Type B pancreatic cell (in vitro differentiated cells): Measurements from ENCODE around the gene NR1H2. TPM values are rescaled to one million over a fixed set of nuclear protein-coding genes. Genes with fewer than 3 reads are reported as not detected.
"Not testable (repeated sequence)": the region's sequence is repeated elsewhere in the genome, so short reads cannot be mapped to it uniquely, and the experiment has no call there.

Experiments
- DNase-seq: peaks from one replicate; pipeline ENCODE4 v3.0.0; 2021; ENCODE audit warnings: mixed read lengths; ENCODE audit not compliant: unreplicated experiment; ENCODE audit errors: extremely low spot score
- H3K27ac Mint-ChIP-seq: 2 replicates; pipeline ENCODE4 v1.8.0; 2021; ENCODE audit warnings: mild to moderate bottlenecking, mixed read lengths
- H3K27me3 Mint-ChIP-seq: 2 replicates; pipeline ENCODE4 v1.8.0; 2021; ENCODE audit warnings: mixed read lengths
- H3K36me3 Mint-ChIP-seq: 2 replicates; pipeline ENCODE4 v1.8.0; 2021; ENCODE audit warnings: mixed read lengths
- H3K4me1 Mint-ChIP-seq: one replicate; pipeline ENCODE4 v1.8.0; 2021; ENCODE audit warnings: mixed read lengths; ENCODE audit not compliant: unreplicated experiment
- H3K4me3 Mint-ChIP-seq: 2 replicates; pipeline ENCODE4 v1.8.0; 2021; ENCODE audit warnings: mild to moderate bottlenecking, mixed read lengths
- H3K9me3 Mint-ChIP-seq: 2 replicates; pipeline ENCODE4 v1.8.0; 2021; ENCODE audit warnings: mixed read lengths
- total RNA-seq: library from RNA; stranded (reverse); gene quantifications from 2 replicates; pipeline ENCODE4 v1.2.1, GENCODE V29; 2021; ENCODE audit warnings: low replicate concordance
- TF ChIP-seq, protein P1 (sequence below): fragments of 200-600 bp; sonication (generic); conservative IDR thresholded peaks from 2 replicates; pipeline ENCODE4 v1.5.0; 2021; ENCODE audit warnings: antibody characterized with exemption, mild to moderate bottlenecking

Gene NR1H2
- total RNA-seq, 1 donor from 2014 or later, result 30.3 TPM

DNA sequence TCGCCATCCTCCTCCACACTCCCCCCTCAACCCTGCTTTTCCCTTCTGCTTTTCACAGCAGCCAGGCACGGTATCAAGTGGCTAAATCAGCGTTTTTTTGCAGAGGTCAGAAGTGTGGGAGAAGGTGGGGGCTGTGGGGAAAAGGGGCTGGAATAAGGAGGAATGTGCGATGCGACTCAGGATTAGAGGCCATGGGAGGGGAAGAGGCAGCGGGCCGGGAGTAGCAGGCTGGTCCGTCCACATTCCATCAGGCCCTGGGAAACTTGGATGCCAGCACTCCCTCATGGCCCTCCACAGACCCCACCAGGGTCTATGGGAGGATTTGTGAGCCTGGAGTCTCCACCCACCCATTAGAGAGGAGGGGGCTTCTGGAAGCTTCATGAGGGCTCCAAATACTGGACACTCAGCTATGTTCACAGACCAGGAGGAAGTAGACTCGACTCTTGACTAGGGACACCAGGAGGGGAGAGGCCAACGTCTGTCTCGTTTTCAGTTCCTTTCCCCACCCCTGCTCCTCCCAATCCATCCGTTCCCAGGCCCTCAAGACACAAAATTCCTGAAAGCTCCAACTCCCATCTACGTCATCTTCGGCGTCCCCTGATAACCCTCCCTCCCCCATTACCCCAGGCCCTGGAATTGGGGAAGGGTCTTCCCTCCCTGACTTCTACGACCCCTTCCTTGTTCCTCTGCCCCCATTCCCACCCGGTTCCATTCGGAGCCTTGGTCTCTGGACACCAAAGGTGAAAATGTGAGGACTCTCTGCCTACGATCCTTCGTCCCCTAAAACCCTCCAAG is 43.8 kb upstream of the NR1H2 start:
- Mint-ChIP-seq H3K36me3 (peaks cover 8% of the 10 kb centered on the region), H3K4me1 (peaks cover 28% of the 10 kb centered on the region), H3K4me3 (peak overlapping the region; percentile 91), H3K27ac (peak overlapping the region; percentile 97), H3K9me3 (peaks cover 9% of the 10 kb centered on the region), H3K27me3 (peaks cover 23% of the 10 kb centered on the region)
- DNase-seq, result no peak
- TF ChIP-seq, protein P1, sequence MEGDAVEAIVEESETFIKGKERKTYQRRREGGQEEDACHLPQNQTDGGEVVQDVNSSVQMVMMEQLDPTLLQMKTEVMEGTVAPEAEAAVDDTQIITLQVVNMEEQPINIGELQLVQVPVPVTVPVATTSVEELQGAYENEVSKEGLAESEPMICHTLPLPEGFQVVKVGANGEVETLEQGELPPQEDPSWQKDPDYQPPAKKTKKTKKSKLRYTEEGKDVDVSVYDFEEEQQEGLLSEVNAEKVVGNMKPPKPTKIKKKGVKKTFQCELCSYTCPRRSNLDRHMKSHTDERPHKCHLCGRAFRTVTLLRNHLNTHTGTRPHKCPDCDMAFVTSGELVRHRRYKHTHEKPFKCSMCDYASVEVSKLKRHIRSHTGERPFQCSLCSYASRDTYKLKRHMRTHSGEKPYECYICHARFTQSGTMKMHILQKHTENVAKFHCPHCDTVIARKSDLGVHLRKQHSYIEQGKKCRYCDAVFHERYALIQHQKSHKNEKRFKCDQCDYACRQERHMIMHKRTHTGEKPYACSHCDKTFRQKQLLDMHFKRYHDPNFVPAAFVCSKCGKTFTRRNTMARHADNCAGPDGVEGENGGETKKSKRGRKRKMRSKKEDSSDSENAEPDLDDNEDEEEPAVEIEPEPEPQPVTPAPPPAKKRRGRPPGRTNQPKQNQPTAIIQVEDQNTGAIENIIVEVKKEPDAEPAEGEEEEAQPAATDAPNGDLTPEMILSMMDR, result no peak

DNA sequence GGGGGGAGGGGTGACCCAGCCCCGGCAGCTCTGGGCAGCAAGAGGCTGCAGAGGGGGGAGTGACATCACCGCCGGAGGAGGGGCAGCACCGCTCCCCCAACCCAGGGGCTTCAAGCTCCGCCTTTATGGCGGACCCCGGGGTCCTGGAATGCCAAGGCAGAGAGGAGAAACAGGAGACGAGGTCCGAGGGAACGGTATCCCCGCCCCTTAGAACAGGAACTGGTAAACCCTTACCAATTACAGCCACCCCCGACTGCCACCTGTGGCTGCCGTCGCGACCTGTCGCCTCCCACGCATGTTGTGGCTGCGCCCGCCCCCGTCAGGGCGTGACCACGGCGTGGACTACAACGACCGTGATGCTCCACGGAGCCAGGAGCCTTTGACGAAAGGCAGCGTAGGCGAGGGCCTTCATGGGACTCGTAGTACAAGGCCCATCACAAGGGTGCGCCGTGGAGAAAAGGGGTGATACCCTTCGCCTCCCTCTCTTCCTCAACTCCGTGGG is 43.0 kb upstream of the NR1H2 start:
- Mint-ChIP-seq H3K9me3 (peaks cover 9% of the 10 kb centered on the region), H3K36me3 (peaks cover 8% of the 10 kb centered on the region), H3K4me3 (peak overlapping the region; percentile 91), H3K27me3 (peaks cover 18% of the 10 kb centered on the region), H3K4me1 (peaks cover 24% of the 10 kb centered on the region), H3K27ac (peak overlapping the region; percentile 97)
- TF ChIP-seq, protein P1, result no peak
- DNase-seq, result peak; percentile 94

DNA sequence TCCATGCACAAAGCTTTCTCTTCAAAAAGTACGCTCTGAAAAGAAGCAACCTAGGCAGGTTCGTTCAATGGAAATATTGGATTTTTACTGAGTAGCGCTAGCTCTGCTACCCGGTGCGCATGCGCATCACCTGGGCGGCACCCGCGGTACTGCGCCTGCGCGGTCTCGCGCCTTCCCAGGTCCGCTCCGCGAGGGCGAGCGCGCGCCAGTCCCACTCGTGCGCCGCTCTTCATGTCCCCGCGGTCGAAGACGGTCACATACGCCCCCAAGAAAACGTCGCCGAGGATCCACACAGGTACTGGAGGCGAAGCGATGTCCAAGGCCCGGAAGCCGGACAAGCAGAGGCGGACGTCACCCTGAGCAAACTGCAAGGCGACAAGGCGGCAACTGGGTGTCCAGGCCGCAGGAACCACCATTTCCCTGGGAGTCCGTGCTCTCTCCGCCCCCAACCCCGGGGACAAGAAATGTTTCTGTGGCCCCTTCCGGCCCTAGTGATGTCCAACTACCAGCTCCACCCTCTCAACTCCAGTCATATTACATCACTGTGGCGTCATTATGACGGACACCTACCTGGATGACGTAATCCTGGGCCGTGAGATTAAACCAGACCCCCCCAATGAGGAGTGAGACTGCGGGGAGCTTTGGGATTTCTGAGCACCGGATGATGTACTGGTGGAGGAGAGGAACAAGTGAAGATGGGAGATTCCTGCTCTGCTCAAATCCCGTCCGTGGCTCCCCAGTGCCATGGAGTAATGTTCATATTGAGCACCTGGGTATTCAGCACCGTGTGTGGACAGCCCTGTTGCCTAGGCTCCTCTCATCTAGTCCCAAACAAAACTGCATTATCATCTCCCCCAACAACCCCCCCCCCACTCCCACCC is 42.3 kb upstream of the NR1H2 start:
- TF ChIP-seq, protein P1, result no peak
- H3K27me3 Mint-ChIP-seq, result peaks cover 17% of the 10 kb centered on the region
- H3K4me3 Mint-ChIP-seq, result peak overlapping the region; percentile 91
- peaks cover 9% of the 10 kb centered on the region for H3K9me3 Mint-ChIP-seq
- peak overlapping the region; percentile 97 for H3K27ac Mint-ChIP-seq
- peaks cover 24% of the 10 kb centered on the region for H3K4me1 Mint-ChIP-seq
- H3K36me3 Mint-ChIP-seq, result peaks cover 8% of the 10 kb centered on the region
- DNase-seq, result peak; percentile 91

GRCh38 chr19:50334741-50335421 is 41.4 kb upstream of the NR1H2 start:
- Mint-ChIP-seq H3K9me3 (peaks cover 9% of the 10 kb centered on the region), H3K36me3 (peaks cover 8% of the 10 kb centered on the region), H3K27ac (peak overlapping the region; percentile 97), H3K4me1 (peaks cover 17% of the 10 kb centered on the region), H3K4me3 (peak overlapping the region; percentile 68), H3K27me3 (peaks cover 14% of the 10 kb centered on the region)
- no peak for DNase-seq
- TF ChIP-seq, protein P1, result no peak

DNA sequence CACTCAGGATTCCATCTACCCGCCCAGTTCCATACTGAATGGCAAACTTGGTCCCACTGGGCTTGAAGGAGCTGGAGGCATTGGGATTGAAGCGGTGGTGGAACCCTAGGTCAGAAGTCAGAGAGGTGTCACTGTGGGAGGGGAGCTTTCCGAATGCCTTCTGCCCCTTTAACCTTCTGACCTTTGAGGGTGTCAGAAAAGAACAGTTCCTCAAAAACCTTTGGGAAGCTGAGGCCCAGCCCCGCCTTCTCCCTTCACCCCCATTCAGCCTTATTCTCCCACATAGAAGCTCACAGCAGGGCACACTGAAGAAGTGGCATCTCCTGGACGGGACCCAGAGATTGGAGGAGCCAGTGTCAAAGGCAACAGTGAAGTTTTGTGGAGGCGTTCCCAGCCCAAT is 39.2 kb upstream of the NR1H2 start:
- not testable (repeated sequence) for H3K27me3 Mint-ChIP-seq, H3K27ac Mint-ChIP-seq, H3K4me3 Mint-ChIP-seq, H3K9me3 Mint-ChIP-seq, H3K36me3 Mint-ChIP-seq, DNase-seq
- H3K4me1 Mint-ChIP-seq, result peaks cover 12% of the 10 kb centered on the region
